ENCODE data around the gene COX20. TPM values are rescaled to one million over a fixed set of nuclear protein-coding genes. Genes with fewer than 3 reads are reported as not detected.

COX20 gene
- total and polyA plus RNA-seq, 2 of the 4 experiments (the other 2 are of a cell fraction): 13.3 to 27.0 TPM

DNA sequence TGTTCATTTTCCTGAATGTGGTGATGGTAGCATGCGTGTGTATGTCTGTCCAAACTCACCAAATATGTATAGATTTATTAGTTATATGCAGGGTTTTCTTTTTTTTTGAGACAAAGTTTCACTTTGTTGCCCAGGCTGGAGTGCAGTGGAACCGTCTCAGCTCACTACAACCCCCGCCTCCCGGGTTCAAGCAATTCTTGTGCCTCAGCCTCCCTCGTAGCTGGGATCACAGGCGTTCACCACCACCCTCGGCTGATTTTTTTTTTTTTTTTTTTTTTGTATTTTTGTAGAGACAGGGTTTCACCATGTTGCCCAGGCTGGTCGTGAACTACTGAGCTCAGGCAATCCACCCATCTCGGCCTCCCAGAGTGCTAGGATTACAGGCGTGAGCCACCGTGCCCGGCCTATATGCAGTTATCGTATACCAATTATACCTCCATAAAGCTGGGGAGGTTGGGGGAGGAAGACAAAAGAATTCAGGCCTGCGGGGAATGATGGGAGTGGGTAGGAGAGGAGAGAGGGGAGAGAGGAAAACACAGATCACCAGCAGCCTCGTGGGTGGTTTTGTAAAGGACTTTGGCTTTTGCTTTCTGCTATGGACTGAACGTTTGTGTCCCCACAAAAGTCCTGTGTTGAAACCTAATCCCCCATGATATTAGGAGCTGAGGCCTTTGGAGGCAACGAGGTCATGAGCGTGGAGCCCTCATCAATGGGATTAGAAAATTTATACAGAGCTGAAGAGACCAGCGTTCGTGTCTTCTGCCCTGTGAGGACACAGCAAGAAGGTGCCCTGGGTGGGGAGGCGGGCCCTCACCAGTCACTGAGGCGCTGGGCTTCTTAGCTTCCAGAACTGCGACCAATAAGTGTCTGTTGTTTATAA, 33.3 kb downstream of the COX20 start:
- Histone ChIP-seq H3K79me1 (ENCODE audit: low read depth in 1 of 2, low read length in 2 of 2) (peaks cover 3 to 4% of the 10 kb centered on the region in 2 experiments; a peak in 2 of 4 replicates), H4K8ac (ENCODE audit: low read depth in 2 of 2, low read length in 2 of 2) (no peak overlapping the region), H3K4me2 (ENCODE audit: low read depth, low read length) (no peak overlapping the region), H4K5ac (ENCODE audit: low read depth, low read length) (no peak overlapping the region), H3K9me1 (ENCODE audit: insufficient read depth, low read length) (no peaks in the 10 kb centered on the region), H2BK5ac (ENCODE audit: low read depth, low read length, poor library complexity, severe bottlenecking) (no peak overlapping the region), H3K27me3 (ENCODE audit: control insufficient read depth, insufficient read depth, low read length) (no peaks in the 10 kb centered on the region), H3K18ac (ENCODE audit: low read depth, low read length) (no peak overlapping the region), H3K4me1 (ENCODE audit: control insufficient read depth, insufficient read depth, low read length) (peaks cover 5% of the 10 kb centered on the region), H2AFZ (replicated peaks; ENCODE audit: low read length, poor library complexity) (no peak overlapping the region), H4K91ac (ENCODE audit: insufficient read depth, low read depth, low read length) (no peak overlapping the region), H2AK5ac (ENCODE audit: low read depth, low read length) (no peak overlapping the region), H3K9me3 (ENCODE audit: control insufficient read depth, insufficient read depth, low read length) (no peaks in the 10 kb centered on the region), H3K4ac (ENCODE audit: low read depth, low read length) (no peak overlapping the region), H3K9ac (ENCODE audit: low read depth, low read length) (no peak overlapping the region), H3K14ac (replicated peaks; ENCODE audit: low read depth, low read length) (no peak overlapping the region), H3K56ac (ENCODE audit: extremely low read depth, insufficient read depth, low read length) (no peak overlapping the region), H2BK15ac (ENCODE audit: low read depth, low read length) (no peak overlapping the region), H3K36me3 (ENCODE audit: control insufficient read depth, insufficient read depth, low read length) (no peaks in the 10 kb centered on the region), H2BK120ac (ENCODE audit: low read depth, low read length) (no peak overlapping the region), H3K27ac (ENCODE audit: insufficient read depth, low read length) (no peak overlapping the region), H3K23ac (ENCODE audit: low read depth, low read length) (no peak overlapping the region), H2AK9ac (replicated peaks; ENCODE audit: low read depth, low read length, poor library complexity) (no peak overlapping the region), H2BK20ac (ENCODE audit: low read depth, low read length) (no peak overlapping the region), H3K4me3 (ENCODE audit: insufficient read depth, low read depth, low read length) (no peak overlapping the region), H4K20me1 (ENCODE audit: insufficient read depth, low read length) (peaks cover 5% of the 10 kb centered on the region; the same call in 1 of the 2 replicates)
- POLR2A ChIA-PET (ENCODE audit: unreplicated experiment): interaction anchor here (0.7 kb wide), 1 partner anchor 96 kb away, joined by 14 read pairs; no protein-coding TSS in a partner anchor
- DNase-seq (no peak), ATAC-seq (ENCODE audit: low read depth) (no peak)
- intact Hi-C loops (cut with micrococcal nuclease): no loop called here
- no TSS peak for BruUV-seq (replicated peaks)
- in situ Hi-C loops (cut with MboI; ENCODE audit: low sequenced_read_pairs): no loop called here
- WGBS, 2 experiments (ENCODE audit: extremely low coverage in 2 of 2, insufficient read length in 1 of 2): 95% methylated on average over 5 of the region's 23 CpGs; no CpG with 5 or more reads in 1 of the 2 experiments
- dilution Hi-C loops (cut with HindIII; ENCODE audit: low sequenced_read_pairs, unreplicated experiment): no loop called here
- CTCF ChIA-PET: interaction anchor here (0.6 kb wide), 1 partner anchor 1679 kb away, joined by 3 read pairs; no protein-coding TSS in a partner anchor
- TF ChIP-seq MAFK (IDR thresholded peaks at IDR 0.05; ENCODE audit: low read depth, low read length): no peak
- TF ChIP-seq CEBPB (IDR thresholded peaks at IDR 0.05; ENCODE audit: low read depth, low read length): no peak
- TF ChIP-seq SMC3 (IDR thresholded peaks at IDR 0.05; ENCODE audit: low read depth, low read length): no peak
- no peak for TF ChIP-seq RFX5 (IDR thresholded peaks at IDR 0.05; ENCODE audit: low read depth, low read length)
- TF ChIP-seq, protein P1, sequence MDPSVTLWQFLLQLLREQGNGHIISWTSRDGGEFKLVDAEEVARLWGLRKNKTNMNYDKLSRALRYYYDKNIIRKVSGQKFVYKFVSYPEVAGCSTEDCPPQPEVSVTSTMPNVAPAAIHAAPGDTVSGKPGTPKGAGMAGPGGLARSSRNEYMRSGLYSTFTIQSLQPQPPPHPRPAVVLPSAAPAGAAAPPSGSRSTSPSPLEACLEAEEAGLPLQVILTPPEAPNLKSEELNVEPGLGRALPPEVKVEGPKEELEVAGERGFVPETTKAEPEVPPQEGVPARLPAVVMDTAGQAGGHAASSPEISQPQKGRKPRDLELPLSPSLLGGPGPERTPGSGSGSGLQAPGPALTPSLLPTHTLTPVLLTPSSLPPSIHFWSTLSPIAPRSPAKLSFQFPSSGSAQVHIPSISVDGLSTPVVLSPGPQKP (IDR thresholded peaks at IDR 0.05; ENCODE audit: borderline replicate concordance, low read depth, low read length): no peak
- no peak for TF ChIP-seq RCOR1 (IDR thresholded peaks at IDR 0.05; ENCODE audit: insufficient replicate concordance, low read length)
- no peak for TF ChIP-seq NFE2L2 (IDR thresholded peaks at IDR 0.05; ENCODE audit: low read depth, low read length)
- no peak for TF ChIP-seq BHLHE40 (IDR thresholded peaks at IDR 0.05; ENCODE audit: low read depth, low read length)
- no peak for TF ChIP-seq RAD21 (IDR thresholded peaks at IDR 0.05; ENCODE audit: low read length)
- TF ChIP-seq MAZ (IDR thresholded peaks at IDR 0.05; ENCODE audit: borderline replicate concordance, low read depth, low read length): no peak
- TF ChIP-seq, protein P2, sequence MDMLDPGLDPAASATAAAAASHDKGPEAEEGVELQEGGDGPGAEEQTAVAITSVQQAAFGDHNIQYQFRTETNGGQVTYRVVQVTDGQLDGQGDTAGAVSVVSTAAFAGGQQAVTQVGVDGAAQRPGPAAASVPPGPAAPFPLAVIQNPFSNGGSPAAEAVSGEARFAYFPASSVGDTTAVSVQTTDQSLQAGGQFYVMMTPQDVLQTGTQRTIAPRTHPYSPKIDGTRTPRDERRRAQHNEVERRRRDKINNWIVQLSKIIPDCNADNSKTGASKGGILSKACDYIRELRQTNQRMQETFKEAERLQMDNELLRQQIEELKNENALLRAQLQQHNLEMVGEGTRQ (IDR thresholded peaks at IDR 0.05; ENCODE audit: low read depth, low read length): no peak
- TF ChIP-seq FOS (IDR thresholded peaks at IDR 0.05; ENCODE audit: low read depth, low read length): no peak
- TF ChIP-seq MXI1 (IDR thresholded peaks at IDR 0.05; ENCODE audit: borderline replicate concordance, low read depth, low read length): no peak
- TF ChIP-seq CHD1 (IDR thresholded peaks at IDR 0.05; ENCODE audit: low read depth, low read length): no peak
- no peak for TF ChIP-seq POLR2A (IDR thresholded peaks at IDR 0.05; ENCODE audit: low read depth, low read length)

Measured in IMR-90 (cell line).